IMR-90 (cell line): ENCODE results near the gene MTX2. TPM values are rescaled to one million over a fixed set of nuclear protein-coding genes. Genes with fewer than 3 reads are reported as not detected.

Experiments
- ATAC-seq: fragments of 200-7000 bp; cut with Tn5 transposase; 2 replicates; pipeline ENCODE4 v1.9.1; 2020; ENCODE audit warnings: low read depth, mild to moderate bottlenecking, moderate library complexity
- BruUV-seq: library from RNA; stranded (reverse); fragments of 400-500 nt; replicated peaks from 2 replicates; lab custom pipeline; 2021; lab: Mats Ljungman, UMichigan
- CTCF ChIA-PET: fragments of 300-600 bp; formaldehyde crosslinking; extraction: SDS; loops from one replicate; lab custom pipeline; 2021; ENCODE audit warnings: antibody characterized with exemption; lab: Yijun Ruan, JAX
- POLR2A ChIA-PET: fragments of 300-600 bp; sonication (Branson Sonifier 250); formaldehyde crosslinking; loops from one replicate; lab custom pipeline; 2022; ENCODE audit warnings: antibody characterized with exemption; ENCODE audit not compliant: unreplicated experiment; lab: Charles Lee
- DNase-seq: peaks from one replicate; pipeline ENCODE4 v3.0.0; 2013
- H2AFZ ChIP-seq: replicated peaks from 2 replicates; pipeline ENCODE3; 2013; ENCODE audit warnings: low read length, mild to moderate bottlenecking; ENCODE audit not compliant: poor library complexity
- H2AK5ac ChIP-seq: 2 replicates; pipeline ENCODE4 v1.6.1; 2013; ENCODE audit warnings: low read depth, low read length, inconsistent platforms
- H2AK9ac ChIP-seq: replicated peaks from 2 replicates; pipeline ENCODE3; 2013; ENCODE audit warnings: mild to moderate bottlenecking, low read depth, low read length, moderate library complexity; ENCODE audit not compliant: poor library complexity
- H2BK120ac ChIP-seq: 2 replicates; pipeline ENCODE4 v1.6.1; 2013; ENCODE audit warnings: low read depth, low read length, inconsistent platforms
- H2BK15ac ChIP-seq: 3 replicates; pipeline ENCODE4 v1.6.1; 2013; ENCODE audit warnings: low read depth, low read length, inconsistent platforms
- H2BK20ac ChIP-seq: 2 replicates; pipeline ENCODE4 v1.6.1; 2013; ENCODE audit warnings: low read depth, mild to moderate bottlenecking, inconsistent platforms, low read length, moderate library complexity
- H2BK5ac ChIP-seq: 2 replicates; pipeline ENCODE4 v1.6.1; 2013; ENCODE audit warnings: mild to moderate bottlenecking, low read depth, low read length, inconsistent platforms; ENCODE audit not compliant: poor library complexity, severe bottlenecking
- H3K14ac ChIP-seq: replicated peaks from 2 replicates; pipeline ENCODE4 v1.6.1; 2013; ENCODE audit warnings: low read depth, low read length, inconsistent platforms
- H3K18ac ChIP-seq: 2 replicates; pipeline ENCODE4 v1.6.1; 2013; ENCODE audit warnings: low read depth, low read length, control low read depth
- H3K23ac ChIP-seq: 2 replicates; pipeline ENCODE4 v1.6.1; 2013; ENCODE audit warnings: low read depth, low read length, inconsistent platforms
- H3K27ac ChIP-seq: 2 replicates; pipeline ENCODE4 v1.5.1; 2013; ENCODE audit warnings: mild to moderate bottlenecking, control low read depth, low read length; ENCODE audit not compliant: insufficient read depth
- H3K27me3 ChIP-seq: 2 replicates; pipeline ENCODE4 v1.6.1; 2013; ENCODE audit warnings: low read length; ENCODE audit not compliant: control insufficient read depth, insufficient read depth
- H3K36me3 ChIP-seq: 2 replicates; pipeline ENCODE4 v1.6.1; 2013; ENCODE audit warnings: low read length, mixed read lengths; ENCODE audit not compliant: control insufficient read depth, insufficient read depth
- H3K4ac ChIP-seq: 2 replicates; pipeline ENCODE4 v1.6.1; 2013; ENCODE audit warnings: low read depth, low read length, inconsistent platforms
- H3K4me1 ChIP-seq: 2 replicates; pipeline ENCODE4 v1.6.1; 2013; ENCODE audit warnings: low read length, mixed read lengths; ENCODE audit not compliant: control insufficient read depth, insufficient read depth
- H3K4me2 ChIP-seq: 2 replicates; pipeline ENCODE4 v1.6.1; 2013; ENCODE audit warnings: low read depth, mild to moderate bottlenecking, control low read depth, low read length, moderate library complexity
- H3K4me3 ChIP-seq: 2 replicates; pipeline ENCODE4 v1.5.1; 2013; ENCODE audit warnings: low read depth, mild to moderate bottlenecking, control low read depth, low read length, moderate library complexity; ENCODE audit not compliant: insufficient read depth
- H3K56ac ChIP-seq: 2 replicates; pipeline ENCODE4 v1.6.1; 2013; ENCODE audit warnings: low read length, inconsistent platforms; ENCODE audit not compliant: insufficient read depth; ENCODE audit errors: extremely low read depth
- H3K79me1 ChIP-seq, 2 experiments: 2 replicates each; pipeline ENCODE4 v1.6.1; 2013; ENCODE audit warnings: low read length in 2 of 2, inconsistent platforms in 1 of 2, low read depth in 1 of 2
- H3K9ac ChIP-seq: 2 replicates; pipeline ENCODE4 v1.6.1; 2013; ENCODE audit warnings: low read depth, low read length, control low read depth
- H3K9me1 ChIP-seq: 2 replicates; pipeline ENCODE4 v1.6.1; 2013; ENCODE audit warnings: low read length, inconsistent platforms; ENCODE audit not compliant: insufficient read depth
- H3K9me3 ChIP-seq: 2 replicates; pipeline ENCODE4 v1.6.1; 2013; ENCODE audit warnings: low read length; ENCODE audit not compliant: control insufficient read depth, insufficient read depth
- H4K20me1 ChIP-seq: 2 replicates; pipeline ENCODE4 v1.6.1; 2013; ENCODE audit warnings: low read length, inconsistent platforms; ENCODE audit not compliant: insufficient read depth
- H4K5ac ChIP-seq: 2 replicates; pipeline ENCODE4 v1.6.1; 2013; ENCODE audit warnings: mild to moderate bottlenecking, low read depth, low read length, control low read depth
- H4K8ac ChIP-seq, 2 experiments: 2 replicates each; pipeline ENCODE4 v1.6.1; 2013; ENCODE audit warnings: low read depth in 2 of 2, low read length in 2 of 2, control low read depth in 1 of 2, inconsistent platforms in 1 of 2
- H4K91ac ChIP-seq: 2 replicates; pipeline ENCODE4 v1.6.1; 2013; ENCODE audit warnings: low read depth, low read length, inconsistent platforms; ENCODE audit not compliant: insufficient read depth
- CEBPB ChIP-seq: IDR thresholded peaks from 2 replicates; pipeline ENCODE4 v1.6.1; 2012; ENCODE audit warnings: low read depth, low read length, improper control_type of control experiment
- CTCF ChIP-seq: conservative IDR thresholded peaks from 2 replicates; pipeline ENCODE4 v1.5.1; 2012; ENCODE audit warnings: mild to moderate bottlenecking, low read depth, low read length, improper control_type of control experiment
- MAFK ChIP-seq: IDR thresholded peaks from 2 replicates; pipeline ENCODE4 v1.6.1; 2012; ENCODE audit warnings: low read depth, low read length, improper control_type of control experiment
- MAZ ChIP-seq: IDR thresholded peaks from 2 replicates; pipeline ENCODE4 v1.6.1; 2012; ENCODE audit warnings: low read depth, mild to moderate bottlenecking, low read length, improper control_type of control experiment, moderate library complexity, borderline replicate concordance
- MXI1 ChIP-seq: IDR thresholded peaks from 2 replicates; pipeline ENCODE4 v1.6.1; 2012; ENCODE audit warnings: low read depth, mild to moderate bottlenecking, low read length, moderate library complexity, borderline replicate concordance
- NFE2L2 ChIP-seq: fragments of 150-350 bp; IDR thresholded peaks from 2 replicates; pipeline ENCODE4 v1.6.1; 2016; ENCODE audit warnings: low read depth, mild to moderate bottlenecking, low read length
- POLR2A ChIP-seq: IDR thresholded peaks from 2 replicates; pipeline ENCODE4 v1.6.1; 2012; ENCODE audit warnings: mild to moderate bottlenecking, low read depth, low read length
- RAD21 ChIP-seq: IDR thresholded peaks from 2 replicates; pipeline ENCODE4 v1.6.1; 2012; ENCODE audit warnings: low read length, improper control_type of control experiment
- RFX5 ChIP-seq: IDR thresholded peaks from 2 replicates; pipeline ENCODE4 v1.8.0; 2012; ENCODE audit warnings: low read depth, mild to moderate bottlenecking, low read length, moderate library complexity
- WGBS, 2 experiments: methylation state at CpG; one replicate each; pipeline versions ENCODE4 v1.1.5 to v1.1.7; 2013; ENCODE audit warnings: missing lambda C conversion rate in 2 of 2; ENCODE audit not compliant: insufficient read length in 1 of 2; ENCODE audit errors: extremely low coverage in 2 of 2; 5-methylcytosine and 5-hydroxymethylcytosine counted together
- dilution Hi-C: fragments of 300-500 bp; cut with HindIII; formaldehyde crosslinking; loops from one replicate; pipeline ENCODE4 v1.14.3; 2018; ENCODE audit warnings: low sequenced_read_pairs; ENCODE audit not compliant: unreplicated experiment
- in situ Hi-C: fragments of 300-500 bp; cut with MboI; formaldehyde crosslinking; loops from 3 replicates; pipeline ENCODE4 v1.14.3; 2019; ENCODE audit warnings: low sequenced_read_pairs, inconsistent platforms, mixed read lengths
- intact Hi-C: fragments of 100-400 bp; cut with micrococcal nuclease; formaldehyde crosslinking; loops from 2 replicates; pipeline ENCODE4 v1.10.0; 2022
- polyA plus RNA-seq, 3 experiments: library from polyadenylated mRNA; depleted of rRNA; stranded (reverse); fragments of >200 nt; gene quantifications; 2 replicates each; pipeline ENCODE4 v1.2.3, GENCODE V29; 2012; ENCODE audit warnings: low replicate concordance in 1 of 3
- total RNA-seq: library from RNA; depleted of rRNA; stranded (reverse); fragments of >200 nt; gene quantifications from 2 replicates; pipeline ENCODE4 v1.2.3, GENCODE V29; 2012

Gene MTX2
- total and polyA plus RNA-seq, 2 of the 4 experiments (the other 2 are of a cell fraction), result 24.9 to 37.8 TPM

GRCh38 chr2:176246331-176246730 is 22.9 kb upstream of the MTX2 start:
- dilution Hi-C loops, result no loop called here
- H3K27me3 ChIP-seq, result no peaks in the 10 kb centered on the region; the same call in none of the 2 replicates
- no TSS peak for BruUV-seq
- H3K27ac ChIP-seq, result no peak overlapping the region
- WGBS, 2 experiments, result 14% methylated on average over 1 of the region's 4 CpGs; no CpG with 5 or more reads in 1 of the 2 experiments
- no peak overlapping the region for H2AK9ac ChIP-seq
- no peak overlapping the region for H2BK15ac ChIP-seq
- H3K14ac ChIP-seq, result no peak overlapping the region
- no peak overlapping the region for H3K9ac ChIP-seq
- no peak overlapping the region for H3K56ac ChIP-seq
- H3K4me2 ChIP-seq, result no peak overlapping the region
- no peak overlapping the region for H2AK5ac ChIP-seq
- H2BK5ac ChIP-seq, result no peak overlapping the region
- H2BK120ac ChIP-seq, result no peak overlapping the region
- no peaks in the 10 kb centered on the region for H3K79me1 ChIP-seq
- POLR2A ChIA-PET, result no interaction called here
- intact Hi-C loops, result no loop called here
- ATAC-seq (no peak), DNase-seq (no peak)
- no peak overlapping the region for H2BK20ac ChIP-seq
- H4K91ac ChIP-seq, result no peak overlapping the region
- no peaks in the 10 kb centered on the region for H3K9me3 ChIP-seq
- H3K9me1 ChIP-seq, result no peaks in the 10 kb centered on the region
- H2AFZ ChIP-seq, result no peak overlapping the region
- H3K23ac ChIP-seq, result no peak overlapping the region
- no peaks in the 10 kb centered on the region for H4K20me1 ChIP-seq
- H4K5ac ChIP-seq, result no peak overlapping the region
- H3K4me1 ChIP-seq, result no peaks in the 10 kb centered on the region
- H3K36me3 ChIP-seq, result no peaks in the 10 kb centered on the region
- H3K18ac ChIP-seq, result no peak overlapping the region
- no peak overlapping the region for H3K4me3 ChIP-seq
- TF ChIP-seq POLR2A, result no peak
- no peak for TF ChIP-seq RAD21
- no peak for TF ChIP-seq NFE2L2
- TF ChIP-seq RFX5, result no peak
- no peak for TF ChIP-seq CTCF
- no peak for TF ChIP-seq MAFK
- TF ChIP-seq CEBPB, result no peak
- TF ChIP-seq MXI1, result no peak
- TF ChIP-seq MAZ, result no peak
- in situ Hi-C loops, result no loop called here
- CTCF ChIA-PET, result interaction anchor here (1.3 kb wide), 1 partner anchor 209 kb away, joined by 4 read pairs; no protein-coding TSS in a partner anchor
- no peak overlapping the region for H4K8ac ChIP-seq
- H3K4ac ChIP-seq, result no peak overlapping the region
